Smooth muscle cell (in vitro differentiated cells): Measurements from ENCODE around the gene PRR5L. TPM values are rescaled to one million over a fixed set of nuclear protein-coding genes. Genes with fewer than 3 reads are reported as not detected.

ENCODE experiments used
- DNase-seq: peaks from one replicate; lab custom pipeline; 2025; ENCODE audit not compliant: unreplicated experiment; lab: John Stamatoyannopoulos, UW
- H2AFZ ChIP-seq: fragments of 200-600 bp; sonication (generic); 2 replicates; pipeline ENCODE4 v1.6.0; 2016; ENCODE audit warnings: antibody characterized with exemption, low read depth, mild to moderate bottlenecking
- H3F3A ChIP-seq: fragments of 200-600 bp; sonication (generic); 2 replicates; pipeline ENCODE4 v1.6.0; 2017; ENCODE audit warnings: antibody characterized with exemption, low read depth
- H3K27ac ChIP-seq: fragments of 200-600 bp; sonication (generic); 2 replicates; pipeline ENCODE4 v1.5.1; 2016; ENCODE audit warnings: low read depth, mild to moderate bottlenecking
- H3K27me3 ChIP-seq: fragments of 200-600 bp; sonication (generic); 2 replicates; pipeline ENCODE4 v1.6.1; 2016; ENCODE audit warnings: low read depth, mild to moderate bottlenecking
- H3K36me3 ChIP-seq: fragments of 200-600 bp; sonication (generic); 2 replicates; pipeline ENCODE4 v1.5.1; 2016; ENCODE audit warnings: low read depth
- H3K4me1 ChIP-seq: fragments of 200-600 bp; sonication (generic); 2 replicates; pipeline ENCODE4 v1.5.1; 2016; ENCODE audit warnings: low read depth
- H3K4me2 ChIP-seq: fragments of 200-600 bp; sonication (generic); 2 replicates; pipeline ENCODE4 v1.6.0; 2016; ENCODE audit warnings: mild to moderate bottlenecking
- H3K4me3 ChIP-seq: fragments of 200-600 bp; sonication (generic); 2 replicates; pipeline ENCODE4 v1.5.1; 2016; ENCODE audit warnings: mild to moderate bottlenecking
- H3K79me2 ChIP-seq: fragments of 200-600 bp; sonication (generic); 2 replicates; pipeline ENCODE4 v1.6.0; 2016; ENCODE audit warnings: low read depth, mild to moderate bottlenecking
- H3K9ac ChIP-seq: fragments of 200-600 bp; sonication (generic); 2 replicates; pipeline ENCODE4 v1.6.0; 2016; ENCODE audit warnings: low read depth
- H3K9me3 ChIP-seq: fragments of 200-600 bp; sonication (generic); replicated peaks from 2 replicates; pipeline ENCODE4 v1.5.1; 2016; ENCODE audit warnings: low read depth
- H4K20me1 ChIP-seq: fragments of 200-600 bp; sonication (generic); 2 replicates; pipeline ENCODE4 v1.6.0; 2016; ENCODE audit warnings: low read depth
- CTCF ChIP-seq: fragments of 200-600 bp; sonication (generic); IDR thresholded peaks from 2 replicates; pipeline ENCODE4 v1.5.1; 2017; ENCODE audit warnings: borderline replicate concordance, mild to moderate bottlenecking, antibody characterized with exemption; ENCODE audit not compliant: insufficient read depth, poor library complexity, severe bottlenecking
- WGBS: methylation state at CpG from one replicate; pipeline ENCODE4 v1.1.7; 2016; ENCODE audit warnings: low lambda C conversion rate; 5-methylcytosine and 5-hydroxymethylcytosine counted together
- polyA plus RNA-seq: library from polyadenylated mRNA; unstranded; fragments of >200 nt; fragmentation: Nextera tagmentation; extraction: Ambion mirVana; gene quantifications from 2 replicates; pipeline ENCODE4 v1.2.1, GENCODE V29; 2016
- total RNA-seq: library from RNA; depleted of rRNA; stranded (reverse); fragments of >200 nt; gene quantifications from 2 replicates; pipeline ENCODE4 v1.2.3, GENCODE V29; 2014

Gene PRR5L
- total and polyA plus RNA-seq, 2 experiments from 2014 or later, result 21.4 to 41.4 TPM

GRCh38 chr11:36264973-36265344 is 31.1 kb upstream of the PRR5L start:
- Histone ChIP-seq H3K27me3 (peaks cover 15% of the 10 kb centered on the region), H3F3A (no peaks in the 10 kb centered on the region), H3K9me3 (no peaks in the 10 kb centered on the region), H3K4me1 (peaks cover 5% of the 10 kb centered on the region), H3K9ac (no peak overlapping the region), H3K79me2 (no peaks in the 10 kb centered on the region), H3K4me3 (no peak overlapping the region), H3K27ac (no peak overlapping the region), H3K36me3 (no peaks in the 10 kb centered on the region), H3K4me2 (no peak overlapping the region), H4K20me1 (no peaks in the 10 kb centered on the region), H2AFZ (no peak overlapping the region)
- 95% methylated on average over 5 of the region's 5 CpGs for WGBS
- no peak for TF ChIP-seq CTCF
- no peak for DNase-seq

DNA sequence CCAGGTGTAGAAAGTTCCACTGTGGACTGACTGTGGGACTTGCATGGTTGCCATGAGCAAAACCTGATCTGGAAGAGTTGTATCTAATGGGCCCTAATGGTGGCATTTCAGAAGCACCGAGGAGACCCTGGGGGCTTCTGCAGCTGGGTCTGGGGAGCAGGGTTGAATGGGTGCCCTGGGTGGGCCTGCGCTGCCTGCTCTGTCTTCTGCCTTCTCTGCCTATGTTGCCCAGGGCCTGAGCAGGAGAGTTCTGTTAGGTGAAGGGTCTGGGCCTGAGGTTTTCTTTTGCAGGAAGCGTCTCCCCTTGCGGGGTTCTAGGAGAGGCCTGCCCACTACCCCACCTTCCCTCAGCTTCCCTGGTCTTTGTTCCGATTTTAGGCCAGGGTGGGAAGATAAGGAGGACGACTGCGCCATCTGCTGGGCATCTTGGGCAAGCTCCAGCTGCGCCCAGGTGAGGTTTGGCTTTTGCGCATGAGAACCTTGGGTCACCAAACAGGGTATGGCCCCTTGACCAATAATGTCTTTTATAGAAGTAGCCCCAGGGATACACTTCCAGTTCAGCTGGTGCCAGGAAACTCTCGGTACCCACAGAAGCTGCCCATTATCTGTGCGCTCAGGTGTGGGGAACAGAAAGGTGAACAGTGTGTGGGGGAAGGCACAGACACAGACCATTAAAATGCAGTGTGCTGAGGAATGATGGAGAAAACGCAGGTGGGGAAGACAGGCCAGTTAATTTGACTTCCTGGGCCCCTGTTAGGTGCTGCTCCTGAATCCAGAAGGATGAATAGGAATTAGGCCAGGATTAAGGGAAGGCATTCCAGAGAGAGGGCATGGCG is 30.1 kb upstream of the PRR5L start:
- H3F3A ChIP-seq, result no peaks in the 10 kb centered on the region
- no peaks in the 10 kb centered on the region for H3K36me3 ChIP-seq
- peaks cover 5% of the 10 kb centered on the region for H3K4me1 ChIP-seq
- no peak for DNase-seq
- 28% methylated on average over 13 of the region's 13 CpGs for WGBS
- no peak overlapping the region for H3K9ac ChIP-seq
- no peaks in the 10 kb centered on the region for H4K20me1 ChIP-seq
- no peak overlapping the region for H3K4me2 ChIP-seq
- H3K79me2 ChIP-seq, result no peaks in the 10 kb centered on the region
- no peaks in the 10 kb centered on the region for H3K9me3 ChIP-seq
- peaks cover 15% of the 10 kb centered on the region for H3K27me3 ChIP-seq
- H3K4me3 ChIP-seq, result no peak overlapping the region
- H3K27ac ChIP-seq, result no peak overlapping the region
- H2AFZ ChIP-seq, result no peak overlapping the region
- peak; percentile 95 for TF ChIP-seq CTCF

DNA sequence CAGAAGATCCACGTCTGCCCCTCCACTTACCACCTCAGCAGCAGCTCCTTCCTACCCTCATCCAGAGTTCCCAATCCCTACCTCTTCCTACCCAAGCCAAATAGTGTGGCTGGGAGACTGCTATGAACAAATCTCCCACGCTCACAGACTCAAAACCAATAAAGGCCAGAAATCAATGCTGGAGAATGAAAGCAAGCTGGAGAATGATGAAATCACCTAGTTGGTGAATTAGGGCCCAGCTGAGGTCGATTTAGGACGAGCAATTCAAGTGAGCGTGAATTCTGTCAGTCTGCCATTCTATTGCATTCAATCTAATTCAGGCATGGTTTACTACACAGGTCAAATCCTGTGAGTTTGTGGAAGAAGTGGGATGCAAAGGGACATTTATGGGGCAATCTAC is 29.3 kb upstream of the PRR5L start:
- Histone ChIP-seq H3K27ac (no peak overlapping the region), H4K20me1 (no peaks in the 10 kb centered on the region), H3K36me3 (no peaks in the 10 kb centered on the region), H3K4me3 (no peak overlapping the region), H3K9me3 (no peaks in the 10 kb centered on the region), H3K9ac (no peak overlapping the region), H3K27me3 (peaks cover 15% of the 10 kb centered on the region), H3K4me1 (peaks cover 5% of the 10 kb centered on the region), H3K4me2 (no peak overlapping the region), H3K79me2 (no peaks in the 10 kb centered on the region), H2AFZ (no peak overlapping the region), H3F3A (no peaks in the 10 kb centered on the region)
- no peak for DNase-seq
- 59% methylated on average over 5 of the region's 5 CpGs for WGBS
- TF ChIP-seq CTCF, result no peak
